Lower leg skin (tissue), 4 donors: ENCODE data around the gene ADIPOQ. TPM values are rescaled to one million over a fixed set of nuclear protein-coding genes. Genes with fewer than 3 reads are reported as not detected.
"Not testable (repeated sequence)": the region's sequence is repeated elsewhere in the genome, so short reads cannot be mapped to it uniquely, and the experiment has no call there.

ENCODE experiments used
- DNase-seq, 2 donors: peaks; one replicate each; pipeline ENCODE4 v3.0.0-alpha.2; 2019; ENCODE audit warnings: low spot score in 2 of 2
- H3K4me3 ChIP-seq: fragments of 200-600 bp; sonication (generic); 2 replicates; pipeline ENCODE4 v1.5.1; 2017; ENCODE audit warnings: mild to moderate bottlenecking, low read depth; ENCODE audit not compliant: poor library complexity, severe bottlenecking
- CTCF ChIP-seq, 3 donors: fragments of 450-650 bp; IDR thresholded peaks; one replicate each; pipeline ENCODE4 v1.5.1; 2016; ENCODE audit warnings: antibody characterized with exemption in 3 of 3, mild to moderate bottlenecking in 3 of 3, moderate library complexity in 2 of 3
- POLR2A ChIP-seq, 2 donors: fragments of 450-650 bp; IDR thresholded peaks; one replicate each; pipeline ENCODE4 v1.6.1; 2016 to 2017; ENCODE audit warnings: antibody characterized with exemption in 2 of 2, mild to moderate bottlenecking in 1 of 2, moderate library complexity in 1 of 2
- WGBS, 2 donors: methylation state at CpG; one replicate each; pipeline ENCODE4 v1.1.5; 2018; 5-methylcytosine and 5-hydroxymethylcytosine counted together
- intact Hi-C: fragments of 100-400 bp; cut with DNase I; formaldehyde crosslinking; loops from one replicate; pipeline ENCODE4 v1.15.0; 2023; ENCODE audit warnings: low total_unique reads
- total RNA-seq, 4 donors: library from RNA; depleted of rRNA; stranded (reverse); fragments of >200 nt; gene quantifications; one replicate each; pipeline ENCODE4 v1.1.0, GENCODE V29; 2016

ADIPOQ gene
- total RNA-seq, 4 donors from 2014 or later: 1.1 to 15.6 (median 7.7) TPM

GRCh38 chr3:186854954-186855353 is 12.4 kb downstream of the ADIPOQ start:
- TF ChIP-seq CTCF (IDR thresholded peaks at IDR 0.05) (no peak), POLR2A (IDR thresholded peaks at IDR 0.05) (no peak)
- WGBS, 2 donors: 0% methylated on average over 1 of the region's 1 CpG
- no peak for DNase-seq
- intact Hi-C loops: loop anchor here (10.0 kb wide), 1 partner anchor 310 kb away; no protein-coding TSS in a partner anchor
- H3K4me3 ChIP-seq: no peak overlapping the region

GRCh38 chr3:186857743-186858142 is 15.2 kb downstream of the ADIPOQ start:
- intact Hi-C loops: loop anchor here (10.0 kb wide), 1 partner anchor 307 kb away; no protein-coding TSS in a partner anchor
- H3K4me3 ChIP-seq: no peak overlapping the region
- DNase-seq: no peak
- TF ChIP-seq POLR2A (IDR thresholded peaks at IDR 0.05) (no peak), CTCF (IDR thresholded peaks at IDR 0.05) (no peak)
- WGBS, 2 donors: 82 to 87% methylated on average over 4 of the region's 4 CpGs

GRCh38 chr3:186865215-186865853 is 22.8 kb downstream of the ADIPOQ start:
- WGBS, 2 donors: no CpG with 5 or more reads among the region's 13 CpGs
- H3K4me3 ChIP-seq, DNase-seq, intact Hi-C loops: not testable (repeated sequence)

GRCh38 chr3:186866095-186866494 is 23.6 kb downstream of the ADIPOQ start:
- intact Hi-C loops, DNase-seq, H3K4me3 ChIP-seq: not testable (repeated sequence)
- WGBS, 2 donors: no CpG with 5 or more reads among the region's 5 CpGs

GRCh38 chr3:186869253-186870100 is 27.0 kb downstream of the ADIPOQ start:
- TF ChIP-seq POLR2A (IDR thresholded peaks at IDR 0.05) (no peak), CTCF (IDR thresholded peaks at IDR 0.05) (no peak)
- 17 to 23% methylated on average over 2 of the region's 2 CpGs for WGBS, 2 donors
- DNase-seq: no peak
- intact Hi-C loops: no loop called here
- no peak overlapping the region for H3K4me3 ChIP-seq

- H3K4me3 ChIP-seq: no peak overlapping the region
- WGBS, 2 donors: 85 to 86% methylated on average over 5 of the region's 5 CpGs
- TF ChIP-seq CTCF (IDR thresholded peaks at IDR 0.05): no peak
- no peak for TF ChIP-seq POLR2A (IDR thresholded peaks at IDR 0.05)
- intact Hi-C loops: no loop called here
- DNase-seq: no peak
Observed at GRCh38 chr3:186870421-186871201, 28.1 kb downstream of the ADIPOQ start.
